Adrenal gland (tissue), 12 donors: Measurements from ENCODE around the gene LRRN2. TPM values are rescaled to one million over a fixed set of nuclear protein-coding genes. Genes with fewer than 3 reads are reported as not detected.
"Not testable (repeated sequence)": the region's sequence is repeated elsewhere in the genome, so short reads cannot be mapped to it uniquely, and the experiment has no call there.

Source experiments
- DNase-seq, 7 donors: peaks; one replicate each; pipeline ENCODE4 v3.0.0-alpha.2; 2019 to 2020
- H3K27ac ChIP-seq, 5 donors: fragments of 200-600 bp; sonication (generic) in 4 of 5; 1 replicate in 3 of 5; 2 replicates in 2 of 5; pipeline versions ENCODE4 v1.5.1 to v1.8.0; 2016 to 2020; ENCODE audit warnings: mild to moderate bottlenecking in 1 of 5
- H3K27me3 ChIP-seq: fragments of 200-600 bp; 2 replicates; pipeline ENCODE4 v1.8.0; 2021
- H3K36me3 ChIP-seq, 2 donors: fragments of 200-600 bp; replicated peaks in 1 of 2; 1 replicate in 1 of 2; 2 replicates in 1 of 2; pipeline versions ENCODE4 v1.5.1 to v1.8.0; 2018 to 2022
- H3K4me1 ChIP-seq, 2 donors: fragments of 200-600 bp; replicated peaks in 1 of 2; 1 replicate in 1 of 2; 2 replicates in 1 of 2; pipeline versions ENCODE4 v1.5.1 to v1.8.0; 2018 to 2021
- H3K4me3 ChIP-seq, 4 donors: fragments of 200-600 bp; sonication (generic) in 3 of 4; one replicate each; pipeline ENCODE4 v1.5.1; 2016 to 2018
- H3K9me3 ChIP-seq, 3 donors: fragments of 200-600 bp; sonication (generic) in 1 of 3; replicated peaks in 1 of 3; 1 replicate in 2 of 3; 2 replicates in 1 of 3; pipeline versions ENCODE4 v1.5.1 to v1.8.0; 2016 to 2021
- CTCF ChIP-seq, 6 experiments: fragments of 450-650 bp in 4 of 6; fragments of 200-600 bp in 2 of 6; sonication (generic) in 1 of 6; IDR thresholded peaks; 1 replicate in 5 of 6; 2 replicates in 1 of 6; pipeline versions ENCODE4 v1.5.1 to v1.8.0; 2016 to 2021; ENCODE audit warnings: antibody characterized with exemption in 6 of 6, mild to moderate bottlenecking in 2 of 6, moderate library complexity in 1 of 6
- POLR2A ChIP-seq, 2 donors: fragments of 450-650 bp; IDR thresholded peaks; one replicate each; pipeline ENCODE4 v1.6.1; 2017; ENCODE audit warnings: antibody characterized with exemption in 2 of 2, mild to moderate bottlenecking in 2 of 2, moderate library complexity in 1 of 2
- WGBS, 4 donors: extraction: QIAGEN DNeasy Blood & Tissue Kit in 2 of 4; methylation state at CpG; one replicate each; pipeline versions ENCODE4 v1.1.5 to v1.1.7; 2013 to 2017; 5-methylcytosine and 5-hydroxymethylcytosine counted together
- intact Hi-C, 2 donors: fragments of 100-400 bp; cut with DNase I; formaldehyde crosslinking; loops; one replicate each; pipeline versions ENCODE4 v1.14.1 to v1.15.0; 2022 to 2023
- polyA plus RNA-seq, 3 donors: library from polyadenylated mRNA; stranded (reverse); fragments of 200-250 nt in 2 of 3; fragments of 350-450 nt in 1 of 3; fragmentation: Illumina TruSeq in 1 of 3; extraction: RNeasy Lipid Tissue Mini Kit (QIAGEN cat#74804) in 1 of 3; gene quantifications; one replicate each; pipeline ENCODE4 v1.2.3, GENCODE V29; 2013 to 2014
- total RNA-seq, 9 donors: library from RNA; depleted of rRNA in 4 of 9; stranded (reverse); fragments of >200 nt in 4 of 9; fragments of 120-200 nt in 1 of 9; fragmentation: NEBNext Ultra II Directional in 1 of 9; extraction: Animal tissue kit (Norgen Biotek cat#: 25700) in 1 of 9; gene quantifications; one replicate each; pipeline versions ENCODE4 v1.1.0 to v1.2.4, GENCODE V29; 2013 to 2023
- donor health status: healthy with polysubstance abuse.
- donor health status: Bipolar disorder and iron deficiency.
- donor health status: DM: yes; HTN: yes; CAD: no.
- donor health status: DM: no; HTN: no; CAD: no.
- donor health status: DM: no; HTN: no; CAD: no.
- donor health status: DM: yes; HTN: yes; CAD: no.

Gene LRRN2
- total and polyA plus RNA-seq, 12 donors: 1.1 to 8.7 (median 3.2) TPM

GRCh38 chr1:204729516-204729915, 44.0 kb upstream of the LRRN2 start:
- no peak for DNase-seq
- Histone ChIP-seq H3K9me3 (no peaks in the 10 kb centered on the region), H3K4me1 (no peaks in the 10 kb centered on the region), H3K36me3 (no peaks in the 10 kb centered on the region), H3K4me3 (no peak overlapping the region), H3K27me3 (no peaks in the 10 kb centered on the region), H3K27ac (no peak overlapping the region)
- intact Hi-C loops: no loop called here
- TF ChIP-seq CTCF (IDR thresholded peaks at IDR 0.05) (no peak), POLR2A (IDR thresholded peaks at IDR 0.05) (no peak)
- WGBS, 4 donors: 89 to 95% (median 92%) methylated on average over 7 of the region's 7 CpGs

DNA sequence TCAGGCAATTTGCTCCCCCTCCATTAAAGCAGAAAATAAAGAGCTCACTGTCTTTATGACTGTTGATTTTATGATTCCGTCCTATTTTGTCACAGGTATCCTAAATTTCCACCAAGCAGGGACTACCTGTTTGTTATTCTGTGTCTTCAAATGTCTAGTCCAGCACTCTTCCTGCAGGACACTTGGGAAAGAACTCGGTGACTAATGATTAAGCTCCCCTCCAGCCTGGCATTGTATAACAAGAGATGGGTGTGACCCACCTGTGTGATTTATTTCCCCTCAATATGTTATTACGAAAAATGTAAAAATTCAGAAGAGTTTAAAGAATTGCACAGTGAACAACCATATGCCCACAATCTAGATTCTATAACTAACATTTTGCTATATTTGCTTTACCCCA, 42.9 kb upstream of the LRRN2 start:
- TF ChIP-seq CTCF (IDR thresholded peaks at IDR 0.05) (no peak), POLR2A (IDR thresholded peaks at IDR 0.05) (no peak)
- H3K27ac ChIP-seq: no peak overlapping the region
- no peaks in the 10 kb centered on the region for H3K27me3 ChIP-seq
- 80 to 86% (median 82%) methylated on average over 3 of the region's 3 CpGs for WGBS, 4 donors
- no peaks in the 10 kb centered on the region for H3K4me1 ChIP-seq
- H3K4me3 ChIP-seq: no peak overlapping the region
- no peaks in the 10 kb centered on the region for H3K36me3 ChIP-seq
- DNase-seq: no peak
- intact Hi-C loops: no loop called here
- no peaks in the 10 kb centered on the region for H3K9me3 ChIP-seq

DNA sequence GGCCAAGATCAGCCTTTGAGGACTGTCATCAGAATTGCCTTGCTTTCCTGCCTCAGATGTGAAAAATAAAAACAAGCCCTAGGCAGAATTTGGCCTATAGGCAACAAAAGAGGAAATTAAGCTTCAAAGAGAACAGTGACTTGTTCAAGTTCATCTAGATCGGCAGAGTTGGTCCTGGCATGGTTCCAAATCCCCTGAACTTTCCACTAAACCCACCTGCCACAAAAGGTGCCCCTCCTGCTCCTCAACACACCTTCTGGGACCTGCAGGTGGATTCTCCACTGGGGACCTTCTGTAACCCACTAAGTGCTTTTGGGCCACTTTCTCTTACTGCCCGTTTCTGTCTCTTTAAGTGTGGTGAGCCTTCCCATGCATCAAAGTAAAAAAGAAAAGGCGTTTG, 42.5 kb upstream of the LRRN2 start:
- DNase-seq: no peak
- no peaks in the 10 kb centered on the region for H3K36me3 ChIP-seq
- no peaks in the 10 kb centered on the region for H3K9me3 ChIP-seq
- H3K4me1 ChIP-seq: no peaks in the 10 kb centered on the region
- intact Hi-C loops: no loop called here
- 50 to 78% (median 69%) methylated on average over 3 of the region's 3 CpGs for WGBS, 4 donors
- H3K27ac ChIP-seq: no peak overlapping the region
- H3K27me3 ChIP-seq: no peaks in the 10 kb centered on the region
- no peak overlapping the region for H3K4me3 ChIP-seq
- no peak for TF ChIP-seq CTCF (IDR thresholded peaks at IDR 0.05)
- TF ChIP-seq POLR2A (IDR thresholded peaks at IDR 0.05): no peak

DNA sequence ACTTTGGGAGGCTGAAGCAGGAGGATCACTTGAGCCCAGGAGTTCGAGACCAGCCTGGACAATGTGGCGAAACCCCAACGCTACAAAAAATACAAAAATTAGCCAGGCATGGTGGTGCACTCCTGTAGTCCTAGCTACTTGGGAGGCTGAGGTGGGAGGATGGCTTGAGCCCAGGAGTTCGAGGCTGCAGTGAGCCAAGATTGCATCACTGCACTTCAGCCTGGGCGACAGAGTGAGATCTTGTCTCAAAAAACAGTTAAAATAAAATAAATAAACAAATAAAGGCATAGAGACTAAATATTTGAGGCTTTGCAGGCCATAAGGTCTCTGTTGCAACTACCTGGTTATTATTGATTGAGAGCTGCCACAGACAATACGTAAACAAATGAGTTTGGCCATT, 41.9 kb upstream of the LRRN2 start:
- not testable (repeated sequence) for H3K4me3 ChIP-seq

GRCh38 chr1:204726478-204726877, 40.9 kb upstream of the LRRN2 start:
- H3K27ac ChIP-seq: no peak overlapping the region
- WGBS, 4 donors: 76 to 78% (median 77%) methylated on average over 1 of the region's 1 CpG

More for the DNA sequence above, 41.9 kb upstream of the LRRN2 start:
- H3K9me3 ChIP-seq, intact Hi-C loops, H3K36me3 ChIP-seq, H3K27me3 ChIP-seq, H3K27ac ChIP-seq, H3K4me1 ChIP-seq, DNase-seq: not testable (repeated sequence)
- 86 to 92% (median 90%) methylated on average over 6 of the region's 6 CpGs for WGBS, 4 donors

More at GRCh38 chr1:204726478-204726877, 40.9 kb upstream of the LRRN2 start:
- no peak for DNase-seq
- Histone ChIP-seq H3K9me3 (no peaks in the 10 kb centered on the region), H3K27me3 (no peaks in the 10 kb centered on the region), H3K4me3 (no peak overlapping the region), H3K36me3 (no peaks in the 10 kb centered on the region), H3K4me1 (no peaks in the 10 kb centered on the region)
- TF ChIP-seq POLR2A (IDR thresholded peaks at IDR 0.05) (no peak), CTCF (IDR thresholded peaks at IDR 0.05) (no peak)
- intact Hi-C loops: no loop called here
